ENCODE measurements around the gene RPS5.

Gene RPS5

DNA sequence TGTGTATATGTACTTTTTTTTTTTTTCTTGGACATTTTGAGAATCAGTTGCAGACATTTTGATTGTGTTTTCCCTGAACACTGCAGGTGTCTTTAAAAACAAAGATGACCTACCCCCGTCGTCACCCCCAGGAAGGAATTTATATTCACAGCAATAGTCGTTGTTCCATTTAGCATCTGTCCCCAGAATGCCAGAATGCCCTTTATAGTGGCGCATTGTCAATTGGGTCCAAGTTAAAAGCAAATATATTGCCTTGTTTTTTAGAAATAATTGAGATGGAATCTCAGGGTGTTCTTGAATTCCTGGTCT lies 6.6 kb downstream of the RPS5 start:
- Histone ChIP-seq H3K36me3 (ENCODE audit: insufficient read depth, low read length) (peaks cover 71% of the 10 kb centered on the region), H3K4me3 (ENCODE audit: low read depth, low read length, poor library complexity, severe bottlenecking) (no peak overlapping the region), H3F3A (ENCODE audit: insufficient read depth, low read length) (0 out of 2 replicates have a peak, but pooled peaks cover 4% of the 10 kb centered on the region), H3K9ac (ENCODE audit: low read length) (no peak overlapping the region), H3K27ac (ENCODE audit: low read depth, low read length, poor library complexity, severe bottlenecking) (no peak overlapping the region), H2AFZ (ENCODE audit: low read length) (no peak overlapping the region), H3K4me1 (ENCODE audit: insufficient read depth, low read length, severe bottlenecking) (peaks cover 11% of the 10 kb centered on the region), H3K9me2 (ENCODE audit: low read depth, low read length) (no peaks in the 10 kb centered on the region), H3K9me3 (ENCODE audit: low read length) (no peaks in the 10 kb centered on the region), H3K79me2 (ENCODE audit: insufficient read depth, low read length) (peaks cover 6% of the 10 kb centered on the region), H4K20me1 (ENCODE audit: insufficient read depth, low read length) (no peaks in the 10 kb centered on the region), H3K27me3 (ENCODE audit: insufficient read depth, low read length) (no peaks in the 10 kb centered on the region), H3K4me2 (ENCODE audit: low read length) (no peak overlapping the region)
- TF ChIP-seq, protein P1, sequence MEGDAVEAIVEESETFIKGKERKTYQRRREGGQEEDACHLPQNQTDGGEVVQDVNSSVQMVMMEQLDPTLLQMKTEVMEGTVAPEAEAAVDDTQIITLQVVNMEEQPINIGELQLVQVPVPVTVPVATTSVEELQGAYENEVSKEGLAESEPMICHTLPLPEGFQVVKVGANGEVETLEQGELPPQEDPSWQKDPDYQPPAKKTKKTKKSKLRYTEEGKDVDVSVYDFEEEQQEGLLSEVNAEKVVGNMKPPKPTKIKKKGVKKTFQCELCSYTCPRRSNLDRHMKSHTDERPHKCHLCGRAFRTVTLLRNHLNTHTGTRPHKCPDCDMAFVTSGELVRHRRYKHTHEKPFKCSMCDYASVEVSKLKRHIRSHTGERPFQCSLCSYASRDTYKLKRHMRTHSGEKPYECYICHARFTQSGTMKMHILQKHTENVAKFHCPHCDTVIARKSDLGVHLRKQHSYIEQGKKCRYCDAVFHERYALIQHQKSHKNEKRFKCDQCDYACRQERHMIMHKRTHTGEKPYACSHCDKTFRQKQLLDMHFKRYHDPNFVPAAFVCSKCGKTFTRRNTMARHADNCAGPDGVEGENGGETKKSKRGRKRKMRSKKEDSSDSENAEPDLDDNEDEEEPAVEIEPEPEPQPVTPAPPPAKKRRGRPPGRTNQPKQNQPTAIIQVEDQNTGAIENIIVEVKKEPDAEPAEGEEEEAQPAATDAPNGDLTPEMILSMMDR (IDR thresholded peaks at IDR 0.05; ENCODE audit: low read length), result no peak
- TF ChIP-seq EZH2 (IDR thresholded peaks at IDR 0.05; ENCODE audit: borderline replicate concordance, low read length), result no peak

DNA sequence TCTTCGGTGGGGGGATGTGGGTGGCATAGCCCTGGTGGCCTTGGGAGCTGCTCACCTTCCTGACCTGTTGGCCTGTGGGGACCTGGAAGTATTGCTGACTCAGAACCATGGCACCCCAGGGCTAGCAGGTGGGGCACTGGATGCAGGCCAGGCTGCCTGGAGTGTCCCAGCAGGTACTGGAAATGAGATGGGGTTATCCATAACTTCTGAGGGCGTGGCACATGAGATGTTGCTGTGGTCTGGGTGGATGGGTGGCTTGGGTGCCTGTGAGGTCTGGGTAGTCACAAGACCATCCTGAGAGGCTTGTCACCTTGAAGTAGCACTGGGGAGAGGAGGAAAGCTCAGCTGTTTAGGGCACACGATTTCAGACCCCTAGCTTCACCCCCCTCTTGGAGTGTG lies 7.8 kb downstream of the RPS5 start:
- H3F3A ChIP-seq (ENCODE audit: insufficient read depth, low read length), result no peaks in the 10 kb centered on the region
- H3K4me1 ChIP-seq (ENCODE audit: insufficient read depth, low read length, severe bottlenecking), result peaks cover 5% of the 10 kb centered on the region
- no peak for TF ChIP-seq EZH2 (IDR thresholded peaks at IDR 0.05; ENCODE audit: borderline replicate concordance, low read length)
- TF ChIP-seq, protein P1 (IDR thresholded peaks at IDR 0.05; ENCODE audit: low read length), result no peak
- peaks cover 62% of the 10 kb centered on the region for H3K36me3 ChIP-seq (ENCODE audit: insufficient read depth, low read length)
- H3K9me2 ChIP-seq (ENCODE audit: low read depth, low read length), result no peaks in the 10 kb centered on the region
- no peaks in the 10 kb centered on the region for H3K79me2 ChIP-seq (ENCODE audit: insufficient read depth, low read length)
- no peak overlapping the region for H3K4me3 ChIP-seq (ENCODE audit: low read depth, low read length, poor library complexity, severe bottlenecking)
- H3K27ac ChIP-seq (ENCODE audit: low read depth, low read length, poor library complexity, severe bottlenecking), result no peak overlapping the region
- no peak overlapping the region for H2AFZ ChIP-seq (ENCODE audit: low read length)
- H4K20me1 ChIP-seq (ENCODE audit: insufficient read depth, low read length), result no peaks in the 10 kb centered on the region
- H3K4me2 ChIP-seq (ENCODE audit: low read length), result no peak overlapping the region
- H3K9me3 ChIP-seq (ENCODE audit: low read length), result no peaks in the 10 kb centered on the region
- no peaks in the 10 kb centered on the region for H3K27me3 ChIP-seq (ENCODE audit: insufficient read depth, low read length)
- no peak overlapping the region for H3K9ac ChIP-seq (ENCODE audit: low read length)

DNA sequence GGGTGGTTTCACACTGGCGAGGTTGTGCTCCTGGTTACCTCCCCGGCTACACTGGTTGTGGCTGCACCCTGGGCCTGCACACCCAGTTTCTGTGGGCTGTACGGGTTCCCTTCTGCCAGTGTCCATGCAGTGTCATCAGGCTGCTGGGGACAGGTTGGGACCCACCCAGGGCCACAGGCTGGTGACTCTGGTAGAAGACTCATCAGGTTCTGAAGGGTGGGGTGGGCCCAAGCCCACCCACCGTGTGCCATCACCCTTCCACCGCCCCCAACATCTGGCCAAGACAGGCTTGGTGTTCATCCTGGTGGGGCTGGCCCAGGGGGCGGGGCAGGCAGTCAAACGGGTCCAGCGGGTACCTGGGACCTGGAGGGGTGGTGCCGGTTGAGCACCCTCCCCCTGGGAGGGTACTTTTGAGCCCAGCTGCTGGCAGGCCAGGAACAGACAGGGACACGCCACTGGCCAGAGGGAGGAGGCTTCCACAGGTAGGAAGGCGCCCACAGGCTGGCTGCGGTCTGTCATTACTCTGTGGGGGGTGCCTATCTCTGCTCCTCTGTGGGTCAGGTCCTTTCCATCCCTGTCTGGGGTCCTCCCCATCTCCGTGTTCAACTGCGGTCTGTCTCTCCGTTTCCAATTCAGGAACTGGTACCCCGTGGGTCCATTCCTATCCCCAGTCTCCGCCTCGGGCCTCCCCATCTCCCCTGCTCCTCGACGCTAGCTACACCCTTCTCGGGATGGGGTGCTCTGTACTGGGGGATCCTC lies 8.3 kb downstream of the RPS5 start, which contains the start of gene RNF225:
Gene RNF225, plus strand, starts transcription at position 437 of the 759 bp plus-strand sequence. CDS start 434 bp downstream, outside the sequence.
- Histone ChIP-seq H3K27ac (ENCODE audit: low read depth, low read length, poor library complexity, severe bottlenecking) (no peak within 1 kb of the TSS), H4K20me1 (ENCODE audit: insufficient read depth, low read length) (no peaks in the 10 kb centered on the region), H3K4me1 (ENCODE audit: insufficient read depth, low read length, severe bottlenecking) (peaks cover 5% of the 10 kb centered on the region), H3K27me3 (ENCODE audit: insufficient read depth, low read length) (no peaks in the 10 kb centered on the region), H3K79me2 (ENCODE audit: insufficient read depth, low read length) (no peaks in the 10 kb centered on the region), H2AFZ (ENCODE audit: low read length) (no peak within 1 kb of the TSS), H3K9me3 (ENCODE audit: low read length) (no peaks in the 10 kb centered on the region), H3K36me3 (ENCODE audit: insufficient read depth, low read length) (peaks cover 56% of the 10 kb centered on the region), H3K4me2 (ENCODE audit: low read length) (no peak within 1 kb of the TSS), H3K4me3 (ENCODE audit: low read depth, low read length, poor library complexity, severe bottlenecking) (no peak within 1 kb of the TSS), H3K9me2 (ENCODE audit: low read depth, low read length) (no peaks in the 10 kb centered on the region), H3F3A (ENCODE audit: insufficient read depth, low read length) (no peaks in the 10 kb centered on the region), H3K9ac (ENCODE audit: low read length) (no peak within 1 kb of the TSS)
- TF ChIP-seq, protein P1 (IDR thresholded peaks at IDR 0.05; ENCODE audit: low read length), result no peak
- TF ChIP-seq EZH2 (IDR thresholded peaks at IDR 0.05; ENCODE audit: borderline replicate concordance, low read length), result no peak
